Vagina (tissue), 2 donors: Measurements from ENCODE around the gene SLC23A2.
"Not testable (repeated sequence)": the region's sequence is repeated elsewhere in the genome, so short reads cannot be mapped to it uniquely, and the experiment has no call there.

ENCODE experiments used
- CTCF ChIP-seq, 3 experiments: fragments of 450-650 bp in 2 of 3; fragments of 200-600 bp in 1 of 3; sonication (generic) in 1 of 3; IDR thresholded peaks; one replicate each; pipeline ENCODE4 v1.5.1; 2017 to 2019; ENCODE audit warnings: antibody characterized with exemption in 3 of 3, mild to moderate bottlenecking in 2 of 3, moderate library complexity in 2 of 3
- POLR2A ChIP-seq, 2 donors: fragments of 450-650 bp; IDR thresholded peaks; one replicate each; pipeline ENCODE4 v1.6.1; 2017; ENCODE audit warnings: antibody characterized with exemption in 2 of 2, mild to moderate bottlenecking in 2 of 2, moderate library complexity in 2 of 2

GRCh38 chr20:5028258-5029059 is 27.1 kb upstream of the SLC23A2 start:
- TF ChIP-seq CTCF, POLR2A (IDR thresholded peaks at IDR 0.05): not testable (repeated sequence)
